BJ (cell line): Measurements from ENCODE around the gene GP5. TPM values are rescaled to one million over a fixed set of nuclear protein-coding genes. Genes with fewer than 3 reads are reported as not detected.

Experiments used
- CTCF ChIA-PET: fragments of 350-600 bp; formaldehyde crosslinking; extraction: SDS; loops from one replicate; lab custom pipeline; 2021; ENCODE audit warnings: antibody characterized with exemption, inconsistent platforms; lab: Yijun Ruan, JAX
- POLR2A ChIA-PET: fragments of 300-600 bp; sonication (Branson Sonifier 250); formaldehyde crosslinking; extraction: SDS; loops from one replicate; lab custom pipeline; 2021; ENCODE audit warnings: antibody characterized with exemption; lab: Charles Lee
- DNase-seq: peaks from one replicate; pipeline ENCODE4 v3.0.0-alpha.2; 2011; ENCODE audit warnings: low read depth
- H3K27me3 ChIP-seq: 2 replicates; pipeline ENCODE4 v1.6.0; 2011; ENCODE audit warnings: low read length; ENCODE audit not compliant: control insufficient read depth, insufficient read depth
- H3K36me3 ChIP-seq: 2 replicates; pipeline ENCODE4 v1.5.1; 2011; ENCODE audit warnings: low read length; ENCODE audit not compliant: control insufficient read depth, insufficient read depth
- H3K4me3 ChIP-seq: 2 replicates; pipeline ENCODE4 v1.5.1; 2011; ENCODE audit warnings: low read depth, mild to moderate bottlenecking, control low read depth, low read length
- CTCF ChIP-seq: IDR thresholded peaks from 2 replicates; pipeline ENCODE4 v1.5.1; 2011; ENCODE audit warnings: low read depth, mild to moderate bottlenecking, control low read depth, inconsistent platforms, low read length, moderate library complexity; ENCODE audit not compliant: insufficient read depth
- polyA plus RNA-seq: library from polyadenylated mRNA; depleted of rRNA; stranded (reverse); fragments of >200 nt; gene quantifications from 2 replicates; pipeline ENCODE4 v1.2.3, GENCODE V29; 2011

The GP5 gene
- polyA plus RNA-seq, 1 experiment, result not detected

GRCh38 chr3:194369522-194370279 is 29.4 kb downstream of the GP5 start, which contains the start of gene LRRC15:
TSS of gene LRRC15 (minus strand) at chr3:194369743. CDS start at chr3:194361043, 8,700 bp downstream.
- H3K36me3 ChIP-seq, result no peaks in the 10 kb centered on the region
- ChIA-PET CTCF (interaction anchor here (0.7 to 3.2 kb wide), 3 partner anchors 11 to 25 kb away, joined by 3 to 16 read pairs (median 3); no protein-coding TSS in a partner anchor), POLR2A (no interaction called here)
- no peak for DNase-seq
- peaks cover 2% of the 10 kb centered on the region for H3K27me3 ChIP-seq
- no peak for TF ChIP-seq CTCF
- H3K4me3 ChIP-seq, result no peak within 1 kb of the TSS

- H3K27me3 ChIP-seq, result peaks cover 2% of the 10 kb centered on the region
- no peak for TF ChIP-seq CTCF
- DNase-seq, result no peak
- no peak overlapping the region for H3K4me3 ChIP-seq
- POLR2A ChIA-PET, result no interaction called here
- CTCF ChIA-PET, result interaction anchor here (1.1 to 3.2 kb wide), 5 partner anchors 9 to 38 kb away, joined by 3 to 16 read pairs (median 3); no protein-coding TSS in a partner anchor
- H3K36me3 ChIP-seq, result no peaks in the 10 kb centered on the region
These were observed 30.1 kb downstream of the GP5 start for GRCh38 chr3:194368918-194369317.

- peaks cover 2% of the 10 kb centered on the region for H3K27me3 ChIP-seq
- ChIA-PET CTCF (interaction anchor here (0.6 to 3.2 kb wide), 6 partner anchors 10 to 1539 kb away, joined by 3 to 16 read pairs (median 3); no protein-coding TSS in a partner anchor), POLR2A (no interaction called here)
- no peak overlapping the region for H3K4me3 ChIP-seq
- H3K36me3 ChIP-seq, result no peaks in the 10 kb centered on the region
- DNase-seq, result peak; percentile 69
- no peak for TF ChIP-seq CTCF
These were observed 30.8 kb downstream of the GP5 start for GRCh38 chr3:194367992-194368841.

GRCh38 chr3:194365978-194366490 is 33.0 kb downstream of the GP5 start:
- ChIA-PET CTCF (interaction anchor here (1.2 to 6.8 kb wide), 3 partner anchors 17 to 30 kb away, joined by 3 to 37 read pairs (median 4); no protein-coding TSS in a partner anchor), POLR2A (no interaction called here)
- Histone ChIP-seq H3K27me3 (peaks cover 2% of the 10 kb centered on the region), H3K36me3 (no peaks in the 10 kb centered on the region), H3K4me3 (no peak overlapping the region)
- TF ChIP-seq CTCF, result no peak
- no peak for DNase-seq

GRCh38 chr3:194365526-194365925 is 33.5 kb downstream of the GP5 start:
- TF ChIP-seq CTCF, result no peak
- Histone ChIP-seq H3K27me3 (peaks cover 2% of the 10 kb centered on the region), H3K36me3 (no peaks in the 10 kb centered on the region), H3K4me3 (no peak overlapping the region)
- no peak for DNase-seq
- ChIA-PET POLR2A (no interaction called here), CTCF (interaction anchor here (1.2 to 6.8 kb wide), 3 partner anchors 18 to 31 kb away, joined by 3 to 37 read pairs (median 4); no protein-coding TSS in a partner anchor)
